Cerebellar cortex (tissue), 1 donor: ENCODE data around the gene IFNA6.
A peak's percentile ranks its signal among the peaks of the same experiment; 100 is the strongest.
"Not testable (repeated sequence)": the region's sequence is repeated elsewhere in the genome, so short reads cannot be mapped to it uniquely, and the experiment has no call there.

ENCODE experiments used
- DNase-seq: peaks from one replicate; pipeline ENCODE4 v3.0.0-alpha.2; 2015; ENCODE audit warnings: low spot score

Gene IFNA6

GRCh38 chr9:21350787-21351186 is at the start of gene IFNA6:
TSS of gene IFNA6 (minus strand) at chr9:21350887. CDS start at chr9:21350887, 0 bp downstream.
- no peak for DNase-seq

GRCh38 chr9:21399956-21400355 is 49.3 kb upstream of the IFNA6 start:
- no peak for DNase-seq

GRCh38 chr9:21398955-21399489 is 48.3 kb upstream of the IFNA6 start:
- no peak for DNase-seq

GRCh38 chr9:21395778-21396717 is 45.4 kb upstream of the IFNA6 start:
- DNase-seq: peak; percentile 68

GRCh38 chr9:21392270-21392669 is 41.6 kb upstream of the IFNA6 start:
- DNase-seq: no peak

- DNase-seq: no peak
These were observed 34.5 kb upstream of the IFNA6 start, which contains the start of gene IFNA2 for GRCh38 chr9:21385131-21385670. TSS of gene IFNA2 (minus strand) at chr9:21385398. CDS start at chr9:21385329, 69 bp downstream.

GRCh38 chr9:21383627-21384026 is 32.9 kb upstream of the IFNA6 start:
- no peak for DNase-seq

GRCh38 chr9:21381448-21382339 is 31.0 kb upstream of the IFNA6 start:
- no peak for DNase-seq

- not testable (repeated sequence) for DNase-seq
These were observed 20.8 kb upstream of the IFNA6 start for GRCh38 chr9:21371467-21371866.

GRCh38 chr9:21367957-21368356 is 17.3 kb upstream of the IFNA6 start, which contains the start of gene IFNA13:
TSS of gene IFNA13 (minus strand) at chr9:21368057. CDS start at chr9:21368010, 47 bp downstream.
- no peak for DNase-seq

- DNase-seq: not testable (repeated sequence)
These were observed 16.5 kb upstream of the IFNA6 start for GRCh38 chr9:21367169-21367568.

- DNase-seq: no peak
These were observed 11.6 kb upstream of the IFNA6 start for GRCh38 chr9:21362287-21362686.

- no peak for DNase-seq
These were observed 7.1 kb upstream of the IFNA6 start for GRCh38 chr9:21357479-21358460.

GRCh38 chr9:21348430-21348970 is 2.2 kb downstream of the IFNA6 start:
- DNase-seq: no peak

- DNase-seq: no peak
These were observed 10.0 kb downstream of the IFNA6 start for GRCh38 chr9:21340735-21341134.

GRCh38 chr9:21336457-21336856 is 14.2 kb downstream of the IFNA6 start:
- DNase-seq: peak; percentile 45

GRCh38 chr9:21334701-21335632 is 15.7 kb downstream of the IFNA6 start, which contains the start of gene KLHL9:
TSS of gene KLHL9 (minus strand) at chr9:21335404. CDS start at chr9:21334859, 545 bp downstream.
- DNase-seq: peak; percentile 91

- no peak for DNase-seq
These were observed 17.5 kb downstream of the IFNA6 start for GRCh38 chr9:21333226-21333625.
